Small intestine (tissue), 7 donors: ENCODE results near the gene TLK1. TPM values are rescaled to one million over a fixed set of nuclear protein-coding genes. Genes with fewer than 3 reads are reported as not detected.
A peak's percentile ranks its signal among the peaks of the same experiment; 100 is the strongest.
"Not testable (repeated sequence)": the region's sequence is repeated elsewhere in the genome, so short reads cannot be mapped to it uniquely, and the experiment has no call there.

Experiments
- DNase-seq, 2 donors: peaks; one replicate each; pipeline versions ENCODE4 v3.0.0 to v3.0.0-alpha.2; 2013
- FAIRE-seq: peaks from 2 replicates; lab custom pipeline; 2012; peaks lifted over from hg19 to GRCh38; lab: Jason Lieb, UNC
- H3K27ac ChIP-seq, 3 donors: one replicate each; pipeline ENCODE4 v1.5.1; 2013; ENCODE audit warnings: low read length in 2 of 3, mild to moderate bottlenecking in 2 of 3, control low read depth in 1 of 3, inconsistent platforms in 1 of 3, low read depth in 1 of 3, moderate library complexity in 1 of 3
- H3K27me3 ChIP-seq, 3 donors: one replicate each; pipeline ENCODE4 v1.6.1; 2013; ENCODE audit warnings: low read length in 3 of 3, inconsistent platforms in 1 of 3; ENCODE audit not compliant: control insufficient read depth in 3 of 3, insufficient read depth in 3 of 3
- H3K36me3 ChIP-seq, 3 donors: one replicate each; pipeline ENCODE4 v1.6.1; 2013; ENCODE audit warnings: low read length in 3 of 3, inconsistent platforms in 1 of 3, low read depth in 1 of 3, mild to moderate bottlenecking in 1 of 3, moderate library complexity in 1 of 3; ENCODE audit not compliant: control insufficient read depth in 3 of 3, insufficient read depth in 2 of 3
- H3K4me1 ChIP-seq, 3 donors: one replicate each; pipeline ENCODE4 v1.6.1; 2013; ENCODE audit warnings: low read length in 2 of 3, inconsistent platforms in 1 of 3, low read depth in 1 of 3, mild to moderate bottlenecking in 1 of 3, moderate library complexity in 1 of 3; ENCODE audit not compliant: control insufficient read depth in 3 of 3, insufficient read depth in 2 of 3
- H3K4me3 ChIP-seq, 3 donors: one replicate each; pipeline ENCODE4 v1.5.1; 2013; ENCODE audit warnings: low read length in 3 of 3, control low read depth in 1 of 3, inconsistent platforms in 1 of 3, low read depth in 1 of 3, mild to moderate bottlenecking in 1 of 3, moderate library complexity in 1 of 3
- H3K9me3 ChIP-seq, 2 donors: one replicate each; pipeline ENCODE4 v1.6.1; 2013; ENCODE audit warnings: low read depth in 1 of 2, low read length in 1 of 2; ENCODE audit not compliant: control insufficient read depth in 2 of 2, insufficient read depth in 1 of 2
- WGBS, 3 donors: extraction: QIAGEN DNeasy Blood & Tissue Kit; methylation state at CpG; one replicate each; pipeline ENCODE4 v1.1.7; 2013; 5-methylcytosine and 5-hydroxymethylcytosine counted together
- polyA plus RNA-seq, 4 donors: library from polyadenylated mRNA; stranded (reverse) in 3 of 4; unstranded in 1 of 4; fragments of 200-250 nt in 3 of 4; fragments of 120-200 nt in 1 of 4; gene quantifications; one replicate each; pipeline versions ENCODE4 v1.2.1 to v1.2.3, GENCODE V29; 2013
- donor health status: healthy with polysubstance abuse.
- donor health status: control.
- donor health status: control.
- donor health status: Bipolar disorder and iron deficiency.
- donor health status: healthy.

Gene TLK1
- polyA plus RNA-seq, 4 donors = 10.0 to 27.8 (median 11.6) TPM

DNA sequence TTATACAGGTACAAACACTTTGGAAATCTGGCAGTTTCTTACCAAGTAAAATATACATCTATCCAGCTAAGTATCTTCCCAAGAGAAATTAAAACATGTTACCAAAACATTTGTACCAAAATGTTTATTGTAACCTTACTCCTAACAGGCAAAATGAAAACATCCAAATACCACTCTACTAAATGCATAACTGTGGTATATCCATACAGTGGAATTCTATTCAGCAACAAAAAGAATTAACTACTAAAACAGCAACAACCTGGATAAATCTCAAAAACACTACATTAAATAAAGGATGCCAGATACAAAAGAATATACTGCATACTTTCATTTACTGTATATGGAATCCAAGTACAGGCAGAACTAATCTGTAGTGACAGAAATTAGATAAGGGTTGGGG is 51.1 kb downstream of the TLK1 start:
- no peak for FAIRE-seq
- Histone ChIP-seq H3K27ac (no peak overlapping the region), H3K27me3 (no peaks in the 10 kb centered on the region), H3K36me3 (peaks cover 2 to 13% (median 3%) of the 10 kb centered on the region in 3 donors), H3K4me3 (no peak overlapping the region), H3K9me3 (peaks cover 0 to 2% of the 10 kb centered on the region in 2 donors), H3K4me1 (no peaks in the 10 kb centered on the region)
- no peak for DNase-seq

DNA sequence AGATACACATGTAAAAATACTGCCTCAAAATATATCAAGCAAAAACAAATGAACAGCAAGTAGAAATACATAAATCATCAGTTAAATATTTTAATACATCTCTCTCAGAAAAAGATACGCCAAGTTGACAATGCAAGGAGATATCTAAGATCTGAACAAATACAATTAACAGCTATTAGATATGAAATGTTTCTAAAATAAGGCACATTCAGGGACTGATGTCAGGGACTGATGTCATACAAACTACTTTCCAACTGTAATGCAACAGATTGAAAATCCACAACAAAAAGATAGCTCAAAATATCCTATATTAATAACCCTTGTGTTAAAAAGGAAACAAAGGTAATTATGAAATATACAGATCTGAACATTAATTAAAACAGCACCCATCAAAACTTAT is 51.7 kb downstream of the TLK1 start:
- Histone ChIP-seq H3K27me3 (no peaks in the 10 kb centered on the region), H3K36me3 (peaks cover 0 to 9% (median 0%) of the 10 kb centered on the region in 3 donors), H3K27ac (no peak overlapping the region), H3K9me3 (peaks cover 0 to 2% of the 10 kb centered on the region in 2 donors), H3K4me3 (no peak overlapping the region), H3K4me1 (no peaks in the 10 kb centered on the region)
- DNase-seq (no peak), FAIRE-seq (no peak)
- 88 to 93% (median 91%) methylated on average over 1 of the region's 1 CpG for WGBS, 3 donors

GRCh38 chr2:171107803-171108202 is 52.9 kb downstream of the TLK1 start:
- DNase-seq = no peak
- no peak for FAIRE-seq
- H3K9me3 ChIP-seq = peaks cover 0 to 2% of the 10 kb centered on the region in 2 donors
- no peak overlapping the region for H3K27ac ChIP-seq
- no peaks in the 10 kb centered on the region for H3K27me3 ChIP-seq
- WGBS, 3 donors = 96 to 99% (median 98%) methylated on average over 7 of the region's 7 CpGs
- peaks cover 0 to 9% (median 0%) of the 10 kb centered on the region in 3 donors for H3K36me3 ChIP-seq
- no peaks in the 10 kb centered on the region for H3K4me1 ChIP-seq
- no peak overlapping the region for H3K4me3 ChIP-seq

DNA sequence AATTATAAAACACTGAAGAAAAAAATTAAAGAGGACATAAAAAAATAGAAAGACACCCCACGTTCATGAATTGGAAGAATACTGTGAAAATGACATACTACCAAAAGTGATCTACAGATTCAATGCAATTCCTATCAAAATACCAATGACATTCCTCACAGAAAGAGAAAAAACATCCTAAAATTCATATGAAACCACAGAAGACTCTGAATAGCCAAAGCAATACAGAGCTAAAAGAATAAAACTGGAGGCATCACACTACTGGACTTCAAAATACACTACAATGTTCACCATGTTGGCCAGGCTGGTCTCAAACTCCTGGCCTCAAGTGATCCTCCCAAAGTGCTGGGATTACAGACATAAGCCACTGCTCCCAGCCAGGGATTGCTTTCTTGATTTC is 56.3 kb downstream of the TLK1 start:
- DNase-seq (no peak), FAIRE-seq (no peak)
- no peaks in the 10 kb centered on the region for H3K4me1 ChIP-seq
- no peak overlapping the region for H3K4me3 ChIP-seq
- H3K27ac ChIP-seq = no peak overlapping the region
- H3K27me3 ChIP-seq = no peaks in the 10 kb centered on the region
- H3K9me3 ChIP-seq = peaks cover 0 to 6% of the 10 kb centered on the region in 2 donors
- 94 to 100% (median 98%) methylated on average over 1 of the region's 1 CpG for WGBS, 3 donors
- peaks cover 0 to 3% (median 0%) of the 10 kb centered on the region in 3 donors for H3K36me3 ChIP-seq

DNA sequence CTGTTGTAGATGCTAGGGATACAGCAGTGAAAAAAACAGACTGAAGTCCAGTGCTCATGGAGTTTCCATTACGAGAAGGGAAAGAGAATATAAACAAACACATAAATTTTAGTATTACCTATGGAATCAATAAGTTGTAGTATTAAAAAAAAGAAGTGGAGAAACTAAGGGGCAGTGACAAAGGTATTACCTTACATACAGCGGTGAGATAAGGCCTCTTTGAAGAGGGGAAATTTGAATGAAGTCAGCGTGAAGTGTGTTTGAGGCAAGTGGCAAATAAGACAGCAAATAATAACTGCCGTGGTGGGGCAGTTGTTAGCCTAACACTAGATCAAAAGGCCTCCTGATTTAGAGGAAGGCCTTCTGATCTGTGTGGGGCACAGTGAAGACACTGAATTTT is 57.9 kb downstream of the TLK1 start:
- Histone ChIP-seq H3K4me3 (no peak overlapping the region), H3K27ac (no peak overlapping the region), H3K27me3 (no peaks in the 10 kb centered on the region), H3K4me1 (no peaks in the 10 kb centered on the region), H3K9me3 (peaks cover 0 to 6% of the 10 kb centered on the region in 2 donors), H3K36me3 (peaks cover 0 to 3% (median 0%) of the 10 kb centered on the region in 3 donors)
- WGBS, 3 donors = 46 to 75% (median 61%) methylated on average over 4 of the region's 4 CpGs
- peak in 1 of 2 donors; percentile 9 for DNase-seq
- FAIRE-seq = no peak

DNA sequence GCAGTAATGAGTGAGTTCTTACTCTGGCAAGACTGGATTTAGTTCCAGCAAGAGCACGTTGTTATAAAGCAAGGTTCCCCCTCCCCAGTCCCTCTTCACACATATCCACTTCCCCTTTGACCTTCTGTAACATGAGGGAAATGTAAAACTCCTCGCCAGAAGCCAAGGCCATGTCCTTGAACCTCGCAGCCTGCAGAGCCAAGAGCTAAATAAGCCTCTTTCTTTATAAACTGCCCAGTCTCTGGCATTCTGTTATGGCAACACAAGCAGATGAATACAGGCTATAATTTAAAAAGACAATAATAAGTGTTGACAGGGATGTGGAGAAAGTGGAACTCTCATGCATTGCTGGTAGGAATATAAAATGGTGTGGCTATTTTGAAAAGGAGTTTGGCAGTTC is 60.3 kb downstream of the TLK1 start:
- H3K27me3 ChIP-seq = no peaks in the 10 kb centered on the region
- no peaks in the 10 kb centered on the region for H3K4me1 ChIP-seq
- peaks cover 0 to 15% of the 10 kb centered on the region in 2 donors for H3K9me3 ChIP-seq
- 95 to 97% (median 95%) methylated on average over 3 of the region's 3 CpGs for WGBS, 3 donors
- no peak overlapping the region for H3K4me3 ChIP-seq
- FAIRE-seq (no peak), DNase-seq (no peak)
- H3K36me3 ChIP-seq = peaks cover 0 to 4% (median 0%) of the 10 kb centered on the region in 3 donors
- H3K27ac ChIP-seq = no peak overlapping the region

GRCh38 chr2:171098607-171099006 is 62.1 kb downstream of the TLK1 start:
- Histone ChIP-seq H3K27ac (no peak overlapping the region), H3K9me3 (peaks cover 0 to 15% of the 10 kb centered on the region in 2 donors)
- no peak for FAIRE-seq

DNA sequence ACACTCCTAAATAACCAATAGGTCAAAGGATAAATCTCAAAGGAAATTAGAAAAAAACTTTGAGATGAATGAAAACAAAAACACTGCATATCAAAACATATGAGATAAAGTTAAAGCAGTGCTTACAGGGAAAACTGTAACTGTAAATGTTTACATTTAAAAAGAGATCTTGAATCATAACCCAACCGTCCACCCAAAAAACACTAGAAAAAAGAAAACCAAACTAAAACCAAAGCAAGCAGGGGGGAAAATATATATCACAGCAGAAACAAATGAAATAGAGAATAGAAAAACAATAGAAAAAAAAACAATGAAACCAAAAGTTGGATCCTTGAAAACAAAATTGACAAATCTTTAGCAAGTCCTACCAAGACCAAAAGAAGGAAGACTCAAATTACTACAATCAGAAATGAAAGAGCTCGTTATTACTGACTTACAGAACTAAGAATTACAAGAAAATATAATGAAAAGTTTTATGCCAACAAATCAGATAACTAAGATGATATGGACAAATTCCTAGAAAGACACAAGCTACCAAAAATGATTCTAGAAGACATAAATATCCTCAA is 65.6 kb downstream of the TLK1 start:
- 62 to 88% (median 76%) methylated on average over 2 of the region's 2 CpGs for WGBS, 3 donors
- no peak overlapping the region for H3K4me3 ChIP-seq
- H3K36me3 ChIP-seq = peaks cover 0 to 6% (median 2%) of the 10 kb centered on the region in 3 donors
- no peak for DNase-seq
- peak; percentile 73 for FAIRE-seq
- H3K9me3 ChIP-seq = peaks cover 0 to 11% of the 10 kb centered on the region in 2 donors
- no peaks in the 10 kb centered on the region for H3K4me1 ChIP-seq
- H3K27ac ChIP-seq = no peak overlapping the region
- H3K27me3 ChIP-seq = no peaks in the 10 kb centered on the region

More at GRCh38 chr2:171098607-171099006, 62.1 kb downstream of the TLK1 start:
- Histone ChIP-seq H3K36me3 (peaks cover 0 to 4% (median 0%) of the 10 kb centered on the region in 3 donors), H3K4me1 (no peaks in the 10 kb centered on the region), H3K4me3 (no peak overlapping the region), H3K27me3 (no peaks in the 10 kb centered on the region)
- DNase-seq = no peak

DNA sequence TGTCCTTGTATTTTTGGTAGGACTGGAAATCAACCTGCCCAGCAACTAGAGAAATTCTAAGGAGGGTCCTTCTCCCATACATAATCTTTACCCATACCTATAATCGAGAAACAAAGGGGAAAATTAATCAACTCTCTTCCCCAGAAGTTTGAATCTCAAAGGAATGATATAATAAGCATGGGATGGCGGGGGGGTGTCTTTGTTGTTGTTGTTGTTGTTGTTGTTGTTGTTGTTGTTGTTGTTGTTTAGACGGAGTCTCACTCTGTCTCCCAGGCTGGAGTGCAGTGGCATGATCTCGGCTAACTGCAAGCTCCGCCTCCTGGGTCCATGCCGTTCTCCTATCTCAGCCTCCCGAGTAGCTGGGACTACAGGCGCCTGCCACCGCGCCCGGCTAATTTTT is 69.2 kb downstream of the TLK1 start:
- not testable (repeated sequence) for H3K9me3 ChIP-seq, DNase-seq, H3K36me3 ChIP-seq, FAIRE-seq, H3K4me1 ChIP-seq, H3K27me3 ChIP-seq, H3K27ac ChIP-seq, H3K4me3 ChIP-seq
- 93 to 98% (median 97%) methylated on average over 11 of the region's 11 CpGs for WGBS, 3 donors
